Esophagus squamous epithelium (tissue), 4 donors: ENCODE measurements around the gene NHSL2.

Source experiments
- CTCF ChIP-seq, 6 experiments: fragments of 450-650 bp in 4 of 6; fragments of 200-600 bp in 2 of 6; sonication (generic) in 2 of 6; IDR thresholded peaks; one replicate each; pipeline ENCODE4 v1.5.1; 2016 to 2019; ENCODE audit warnings: antibody characterized with exemption in 6 of 6, mild to moderate bottlenecking in 4 of 6, moderate library complexity in 4 of 6
- POLR2A ChIP-seq, 4 donors: fragments of 450-650 bp; IDR thresholded peaks; one replicate each; pipeline ENCODE4 v1.6.1; 2017; ENCODE audit warnings: antibody characterized with exemption in 4 of 4, mild to moderate bottlenecking in 4 of 4, moderate library complexity in 3 of 4

GRCh38 chrX:72086995-72087394 is 176.3 kb downstream of the NHSL2 start:
- TF ChIP-seq CTCF (IDR thresholded peaks at IDR 0.05): no peak
- no peak for TF ChIP-seq POLR2A (IDR thresholded peaks at IDR 0.05)
